ENCODE results near the gene TENT4B.
"Not testable (repeated sequence)": the region's sequence is repeated elsewhere in the genome, so short reads cannot be mapped to it uniquely, and the experiment has no call there.

Gene TENT4B

DNA sequence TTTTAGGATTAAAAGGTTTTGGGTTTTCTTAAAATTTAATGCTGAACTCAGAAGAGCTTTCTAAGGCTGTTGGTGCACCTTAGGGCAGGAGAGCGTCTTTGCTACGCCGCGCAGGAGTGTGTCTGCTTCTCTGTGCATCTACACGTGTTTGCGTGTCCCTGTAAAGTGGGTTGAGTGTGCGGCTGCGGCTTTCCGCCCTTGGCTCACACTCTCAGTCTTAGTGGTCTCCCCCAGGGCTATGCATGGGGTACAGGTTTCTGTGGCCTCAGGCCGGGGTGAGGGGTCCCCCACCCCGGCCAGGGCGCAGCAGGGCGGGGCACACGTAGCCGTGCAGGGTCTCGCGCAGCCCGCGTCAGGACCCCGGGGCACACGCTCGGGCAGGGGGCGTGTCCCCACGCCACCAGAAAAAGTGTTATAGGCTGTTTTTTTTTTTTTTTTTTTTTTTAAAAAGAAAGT lies 727 bp upstream of the TENT4B start:
- intact Hi-C loops (cut with DNase I) = loop anchor here (2.0 to 10.0 kb wide), 3 partner anchors 52 to 128 kb away; partner anchors contain the start of genes CNEP1R1 and HEATR3
- DNase-seq = peak in 41 of 42 donors; percentile 14 to 75 (median 52)

DNA sequence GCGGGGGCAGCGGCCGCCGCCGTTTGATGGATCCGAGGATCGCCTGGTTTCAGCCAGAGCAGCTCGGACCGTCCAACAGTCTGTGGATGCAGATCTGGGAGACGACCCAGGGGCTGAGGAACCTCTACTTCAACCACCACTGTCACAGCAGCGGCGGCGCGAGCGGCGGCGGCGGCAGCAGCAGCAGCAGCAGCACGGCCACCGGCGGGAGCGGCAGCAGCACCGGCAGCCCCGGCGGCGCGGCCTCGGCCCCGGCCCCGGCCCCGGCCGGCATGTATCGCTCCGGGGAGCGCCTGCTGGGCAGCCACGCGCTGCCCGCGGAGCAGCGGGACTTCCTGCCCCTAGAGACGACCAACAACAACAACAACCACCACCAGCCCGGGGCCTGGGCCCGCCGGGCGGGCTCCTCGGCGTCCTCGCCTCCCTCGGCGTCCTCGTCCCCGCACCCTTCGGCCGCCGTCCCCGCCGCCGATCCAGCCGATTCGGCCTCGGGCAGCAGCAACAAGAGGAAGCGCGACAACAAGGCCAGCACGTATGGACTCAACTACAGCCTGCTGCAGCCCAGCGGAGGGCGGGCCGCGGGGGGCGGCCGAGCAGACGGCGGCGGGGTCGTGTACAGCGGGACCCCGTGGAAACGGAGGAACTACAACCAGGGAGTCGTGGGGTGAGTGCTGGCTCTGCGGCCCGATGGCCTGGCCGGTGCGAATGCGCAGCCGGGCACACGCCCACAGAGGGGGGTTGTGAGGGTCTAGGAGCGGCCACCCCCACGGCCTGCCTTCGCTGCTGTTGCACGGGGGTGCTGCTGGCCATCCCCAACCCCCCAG lies 702 bp downstream of the TENT4B start:
- intact Hi-C loops (cut with DNase I) = loop anchor here (2.0 to 10.0 kb wide), 3 partner anchors 51 to 129 kb away; partner anchors contain the start of genes CNEP1R1 and HEATR3
- DNase-seq = peak in 33 of 42 donors; percentile 3 to 74 (median 40)

DNA sequence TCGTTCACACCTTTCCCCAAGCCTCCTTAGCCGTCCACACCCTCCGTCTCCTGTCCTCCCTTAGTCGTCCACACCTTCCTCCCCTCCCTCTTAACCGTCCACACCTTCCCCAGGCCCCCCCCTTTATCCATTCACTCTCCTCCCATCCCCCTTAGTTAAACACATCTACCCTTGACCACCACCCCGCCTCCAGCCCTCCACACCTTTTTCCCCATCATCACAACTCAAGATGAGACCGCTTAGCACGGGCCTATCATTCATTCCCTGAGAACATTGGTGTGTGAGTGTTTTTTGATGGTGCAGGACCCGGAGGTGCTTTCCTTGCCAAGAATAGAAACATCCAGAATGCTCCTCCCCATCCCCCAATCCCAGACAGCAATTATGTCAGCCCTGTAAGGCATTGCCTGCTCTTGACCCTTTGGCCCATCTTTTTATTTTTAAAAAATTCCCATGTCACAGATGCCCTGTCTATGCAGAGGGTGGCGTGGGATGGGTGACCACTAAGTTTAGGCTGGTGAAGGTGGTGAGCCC lies 1.4 kb downstream of the TENT4B start:
- DNase-seq = peak in 19 of 42 donors; percentile 2 to 56 (median 22)
- intact Hi-C loops (cut with DNase I) = loop anchor here (5.0 to 10.0 kb wide), 2 partner anchors 50 to 87 kb away; partner anchors contain the start of gene HEATR3

DNA sequence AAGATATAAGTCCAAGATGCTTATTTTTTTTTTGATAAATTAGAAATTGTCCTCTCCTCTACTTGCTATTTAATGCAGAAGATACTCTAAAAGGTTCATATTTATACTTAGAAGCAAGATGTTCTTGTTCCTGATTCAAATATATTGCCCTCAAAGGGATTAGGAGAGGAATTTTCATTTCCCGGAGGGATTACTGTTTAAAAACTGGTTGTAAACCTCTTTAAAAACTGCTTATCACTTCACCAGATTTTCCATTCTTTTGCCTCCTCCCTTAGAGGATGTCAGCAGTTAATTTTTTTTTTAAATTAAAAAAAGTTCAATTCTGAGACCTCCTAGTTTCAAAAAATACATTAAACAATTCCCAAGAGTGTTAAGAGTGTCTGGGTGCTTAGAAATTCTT lies 2.8 kb downstream of the TENT4B start:
- intact Hi-C loops (cut with DNase I) = loop anchor here (10.0 kb wide), 1 partner anchor 49 kb away; no protein-coding TSS in a partner anchor
- DNase-seq = no peak

DNA sequence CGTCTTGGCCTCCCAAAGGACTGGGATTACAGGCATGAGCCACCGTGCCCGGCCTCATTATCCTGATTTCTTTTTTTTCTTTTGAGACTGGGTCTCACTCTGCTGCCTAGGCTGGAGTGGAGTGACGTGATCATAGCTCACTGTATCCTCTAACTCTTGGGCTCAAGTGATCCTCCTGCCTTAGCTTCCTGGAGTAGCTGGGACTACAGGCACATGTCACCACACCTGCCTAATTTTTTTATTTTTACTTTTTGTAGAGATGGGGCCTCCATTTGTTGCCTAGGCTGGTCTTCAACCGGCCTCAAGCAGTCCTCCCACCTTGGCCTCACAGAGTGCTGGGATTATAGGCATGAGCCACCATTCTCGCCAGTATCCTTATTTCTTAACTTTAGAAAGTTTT lies 3.5 kb downstream of the TENT4B start:
- intact Hi-C loops (cut with DNase I) = loop anchor here (10.0 kb wide), 1 partner anchor 48 kb away; no protein-coding TSS in a partner anchor
- DNase-seq = peak in 2 of 42 donors; percentile 32 to 34

DNA sequence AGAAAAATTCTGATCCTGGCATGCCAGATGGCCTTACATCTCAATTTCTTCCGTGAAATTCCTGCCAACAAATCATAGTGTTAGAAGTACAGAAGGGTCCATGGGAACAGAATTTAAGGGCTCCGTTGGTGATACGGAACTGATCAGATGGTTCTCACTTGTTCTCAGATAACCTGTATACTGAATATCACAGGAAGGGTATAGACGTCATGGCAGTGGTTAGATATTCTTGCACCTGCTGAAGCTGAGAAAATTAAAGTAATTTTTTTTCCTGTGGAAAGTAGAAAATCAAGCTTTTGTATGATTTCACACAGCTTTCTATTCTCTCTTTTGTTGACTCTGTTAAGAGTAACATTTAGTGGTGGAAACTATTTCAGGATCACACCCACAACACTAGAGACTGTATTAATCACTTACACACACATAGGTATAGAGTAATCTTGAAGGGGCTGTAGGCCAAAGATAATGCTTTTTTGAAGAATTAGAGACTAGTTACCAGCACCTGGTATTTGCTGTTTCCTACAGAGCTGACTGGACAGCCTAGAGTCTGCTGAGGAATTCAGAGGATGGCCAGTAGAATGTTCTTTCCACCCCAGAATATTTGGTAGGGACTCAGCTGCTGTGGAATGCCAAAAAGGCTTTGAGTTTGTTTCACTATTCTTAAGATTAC lies 7.5 kb downstream of the TENT4B start:
- intact Hi-C loops (cut with DNase I) = no loop called here
- DNase-seq = peak in 1 of 42 donors; percentile 22

DNA sequence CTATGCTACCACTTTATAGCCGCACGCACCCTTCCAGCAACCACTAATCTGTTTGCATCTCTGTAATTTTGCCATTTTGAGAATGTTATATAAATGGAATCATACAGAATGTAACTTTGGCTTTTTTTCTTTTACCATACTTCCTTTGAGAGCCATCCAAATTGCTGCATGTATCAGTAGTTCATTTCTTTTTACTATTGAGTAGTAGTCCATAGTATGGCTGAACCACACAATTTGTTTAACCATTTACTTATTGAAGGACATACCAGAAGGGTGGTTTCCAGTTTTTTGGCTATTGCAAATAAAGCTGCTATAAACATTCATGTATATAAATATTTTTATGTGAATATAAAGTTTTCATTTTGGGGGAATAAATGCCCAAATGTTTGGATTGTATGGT lies 8.8 kb downstream of the TENT4B start:
- intact Hi-C loops (cut with DNase I) = no loop called here
- DNase-seq = no peak

DNA sequence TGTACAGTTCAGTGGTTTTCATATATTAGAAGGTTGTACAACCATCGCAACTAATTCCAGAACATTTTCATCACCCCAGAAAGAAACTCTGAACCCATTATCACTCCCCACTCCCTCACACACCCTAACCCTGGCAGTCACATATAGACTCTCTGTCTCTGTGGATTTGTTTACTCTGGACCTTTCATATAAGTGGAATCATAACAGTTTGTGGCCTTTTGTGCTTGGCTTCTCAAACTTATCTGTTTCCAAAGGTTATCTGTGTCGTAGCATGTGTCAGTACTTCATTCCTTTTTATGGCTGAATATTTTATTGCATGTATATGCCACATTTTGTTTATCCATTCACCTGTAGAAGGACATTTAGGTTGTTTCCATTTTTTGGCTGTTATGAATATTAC lies 12.4 kb downstream of the TENT4B start:
- DNase-seq = no peak
- intact Hi-C loops (cut with DNase I) = no loop called here

DNA sequence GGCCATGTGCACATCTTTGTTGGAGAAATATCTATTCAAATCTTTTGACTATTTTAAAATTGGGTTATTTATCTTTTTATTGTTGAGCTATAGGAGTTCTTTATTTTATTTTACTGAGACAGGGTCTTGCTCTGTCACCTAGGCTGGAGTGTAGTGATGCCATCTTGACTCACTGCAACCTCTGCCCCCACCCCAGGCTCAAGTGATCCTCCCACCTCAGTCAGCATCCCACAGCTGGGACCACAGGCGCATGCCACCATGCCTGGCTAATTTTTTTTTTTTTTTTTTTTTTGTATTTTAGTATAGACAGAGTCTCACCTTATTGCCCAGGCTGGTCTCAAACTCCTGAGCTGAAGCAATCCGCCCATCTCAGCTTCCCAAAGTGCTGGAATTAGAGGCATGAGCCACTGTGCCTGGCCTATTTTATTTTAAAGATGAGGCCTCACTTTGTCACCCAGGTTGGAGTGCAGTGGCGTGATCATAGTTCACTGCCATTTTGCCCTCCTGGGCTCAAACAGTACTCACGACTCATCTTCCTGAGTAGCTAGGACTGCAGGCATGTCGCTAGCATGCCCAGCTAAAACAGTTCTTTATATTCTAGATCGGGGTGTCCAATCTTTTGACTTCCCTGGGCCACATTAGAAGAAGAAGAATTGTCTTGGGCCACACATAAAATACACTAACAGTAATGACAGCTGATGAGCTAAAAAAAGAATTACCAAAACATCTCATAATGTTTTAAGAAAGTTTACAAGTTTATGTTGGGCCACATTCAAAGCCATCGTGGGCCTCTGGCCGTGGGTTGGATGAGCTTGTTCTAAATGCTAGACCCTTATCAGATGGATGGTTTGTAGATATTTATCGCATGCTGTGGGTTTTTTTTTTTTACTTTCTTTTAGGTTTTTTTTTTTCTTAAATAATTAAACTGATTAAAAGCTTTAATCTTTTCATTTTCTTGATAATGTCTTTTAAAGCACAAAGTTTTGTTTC lies 13.7 kb downstream of the TENT4B start:
- DNase-seq = peak in 1 of 42 donors; percentile 36
- intact Hi-C loops (cut with DNase I) = no loop called here

DNA sequence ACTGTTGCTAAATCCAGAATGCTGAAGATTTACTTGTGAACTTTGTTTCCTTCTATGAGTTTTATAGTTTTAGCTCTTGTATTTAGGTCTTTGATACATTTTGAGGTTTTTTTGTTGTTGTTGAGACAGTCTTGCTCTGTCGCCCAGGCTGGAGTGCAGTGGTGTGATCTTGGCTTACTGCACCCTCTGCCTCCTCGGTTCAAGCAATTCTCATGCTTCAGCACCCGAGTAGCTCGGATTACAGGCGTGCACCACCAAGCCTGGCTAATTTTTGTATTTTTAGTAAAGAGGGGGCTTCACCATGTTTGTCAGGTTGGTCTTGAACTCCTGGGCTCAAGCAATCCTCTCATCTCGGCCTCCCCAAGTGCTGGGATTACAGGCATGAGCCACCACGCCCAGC lies 14.4 kb downstream of the TENT4B start:
- peak in 1 of 42 donors; percentile 27 for DNase-seq
- intact Hi-C loops (cut with DNase I) = no loop called here

DNA sequence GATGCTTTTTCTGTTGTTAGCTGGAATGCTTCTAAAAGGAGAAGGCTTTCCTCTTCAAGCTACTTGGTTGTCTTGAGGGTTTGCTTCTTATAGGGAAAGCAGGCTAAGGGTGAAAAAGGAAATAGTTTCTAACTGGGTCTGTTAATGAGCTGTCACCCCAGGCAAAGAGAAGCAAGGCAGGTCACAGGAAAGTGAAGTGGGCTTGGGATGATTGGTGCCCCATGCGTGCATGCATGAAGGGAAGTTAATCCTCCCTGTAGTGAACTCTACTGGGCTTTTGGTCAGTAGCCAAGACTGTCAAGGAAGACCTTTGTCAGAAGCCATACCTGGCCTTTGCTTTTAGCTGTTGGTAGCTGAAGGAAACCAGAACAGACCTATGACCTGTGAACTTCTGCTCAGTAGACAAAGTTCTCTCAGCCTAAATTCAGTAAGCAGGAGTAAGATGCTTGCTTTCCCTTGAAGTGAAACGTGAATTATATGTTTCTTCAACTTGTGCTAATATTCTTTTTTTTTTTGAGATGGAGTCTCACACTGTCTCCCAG lies 16.5 kb downstream of the TENT4B start:
- intact Hi-C loops (cut with DNase I) = no loop called here
- DNase-seq = peak in 1 of 42 donors; percentile 34

DNA sequence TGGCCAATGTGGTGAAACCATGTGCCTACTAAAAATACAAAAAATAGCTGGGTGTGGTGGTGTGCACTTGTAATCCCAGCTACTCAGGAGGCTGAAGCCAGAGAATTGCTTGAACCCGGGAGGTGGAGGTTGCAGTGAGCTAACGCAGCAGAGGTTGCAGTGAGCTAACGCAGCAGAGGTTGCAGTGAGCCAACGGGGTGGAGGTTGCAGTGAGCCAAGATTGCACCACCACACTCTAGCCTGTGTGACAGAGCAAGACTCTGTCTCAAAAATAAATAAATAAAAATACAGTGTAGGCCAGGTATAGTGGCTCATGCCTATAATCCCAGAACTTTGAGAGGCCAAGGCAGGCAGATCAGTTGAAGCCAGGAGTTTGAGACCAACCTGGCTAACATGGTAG lies 18.7 kb downstream of the TENT4B start:
- DNase-seq; intact Hi-C loops (cut with DNase I): not testable (repeated sequence)

DNA sequence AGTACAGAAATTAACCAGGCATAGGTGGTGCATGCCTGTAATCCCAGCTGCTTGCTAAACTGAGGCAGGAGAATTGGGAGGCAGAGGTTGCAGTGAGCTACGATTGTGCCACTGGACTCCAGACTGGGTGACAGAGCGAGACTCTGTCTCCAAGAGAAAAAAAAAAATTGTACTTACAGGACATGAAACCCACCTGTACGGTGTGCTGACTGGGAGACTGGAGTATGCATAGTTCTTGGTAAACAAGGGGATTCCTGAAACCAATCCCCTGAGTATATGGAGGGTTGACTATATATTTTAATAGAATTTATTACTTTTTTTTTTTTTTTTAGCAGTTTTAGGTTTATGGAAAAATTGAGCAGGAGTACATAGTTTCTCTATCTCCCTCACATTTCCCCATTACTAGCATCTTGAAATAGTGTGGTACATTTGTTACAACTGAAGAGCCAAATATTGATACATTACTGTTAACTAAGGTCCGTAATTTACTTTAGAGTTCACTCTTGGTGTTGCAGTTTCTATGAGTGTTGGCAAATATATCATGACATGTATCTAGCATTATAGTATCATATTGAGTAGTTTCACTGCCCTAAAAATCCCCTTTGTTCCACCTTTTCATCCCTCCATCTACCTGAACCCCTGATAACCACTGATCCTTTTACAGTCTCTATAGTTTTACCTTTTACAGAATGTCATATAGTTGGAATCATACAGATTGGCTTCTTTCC lies 19.3 kb downstream of the TENT4B start:
- DNase-seq = no peak
- intact Hi-C loops (cut with DNase I) = no loop called here

DNA sequence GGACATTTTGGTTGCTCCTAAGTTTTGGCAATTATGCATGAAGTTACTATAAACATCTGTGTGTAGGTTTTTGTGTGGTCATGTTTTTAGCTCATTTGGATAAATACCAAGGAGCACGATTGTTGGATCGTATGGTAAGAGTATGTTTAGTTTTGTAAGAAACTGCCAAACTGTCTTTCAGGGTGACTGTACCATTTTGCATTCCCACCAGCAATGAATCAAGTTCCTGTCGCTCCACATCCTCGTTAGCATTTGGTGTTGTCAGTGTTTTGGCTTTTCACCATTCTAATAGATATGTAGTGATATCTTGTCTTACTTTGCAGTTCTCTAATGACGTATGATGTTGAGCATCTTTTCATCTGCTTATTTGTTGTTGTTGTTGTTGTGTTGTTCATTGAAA lies 20.2 kb downstream of the TENT4B start:
- intact Hi-C loops (cut with DNase I) = no loop called here
- no peak for DNase-seq

DNA sequence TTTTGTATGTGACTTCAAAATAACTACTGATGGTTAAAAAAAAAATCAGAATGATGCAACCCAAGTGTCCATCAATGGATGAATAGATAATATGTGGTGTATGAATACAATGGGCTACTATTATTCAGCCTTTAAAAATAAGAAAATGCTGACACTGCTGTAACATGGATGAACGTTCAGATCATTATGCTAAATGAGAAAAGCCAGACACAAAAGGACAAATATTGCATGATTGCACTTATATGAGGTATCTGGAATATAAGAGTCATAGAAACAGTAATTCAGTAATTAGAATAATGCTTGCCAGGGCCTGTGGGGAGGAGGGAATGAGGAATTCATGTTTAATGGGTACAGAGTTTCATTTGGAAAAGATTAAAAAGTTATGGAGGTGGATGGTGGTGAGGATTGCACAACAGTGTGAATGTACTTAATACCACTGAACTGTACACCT lies 25.4 kb downstream of the TENT4B start:
- no peak for DNase-seq
- intact Hi-C loops (cut with DNase I) = no loop called here

DNA sequence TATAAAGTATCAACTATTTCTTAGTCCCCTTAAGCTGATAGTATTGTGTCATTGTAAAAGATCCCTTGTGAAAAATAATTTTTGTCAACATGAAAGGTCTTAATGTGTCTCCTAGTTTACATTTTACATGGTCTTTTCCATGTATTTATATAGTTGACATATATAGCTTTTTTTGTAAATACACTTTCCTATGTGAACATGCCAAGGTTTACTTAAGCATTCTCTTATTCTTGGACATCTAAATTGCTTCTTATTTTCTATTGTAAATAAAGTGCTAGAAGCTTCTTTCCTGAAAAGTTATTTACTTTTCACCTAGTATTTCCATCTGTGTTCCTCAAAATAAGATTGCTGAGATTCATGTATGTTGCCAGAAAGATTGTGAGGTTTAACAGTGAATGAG lies 29.3 kb downstream of the TENT4B start:
- intact Hi-C loops (cut with DNase I) = no loop called here
- no peak for DNase-seq

DNA sequence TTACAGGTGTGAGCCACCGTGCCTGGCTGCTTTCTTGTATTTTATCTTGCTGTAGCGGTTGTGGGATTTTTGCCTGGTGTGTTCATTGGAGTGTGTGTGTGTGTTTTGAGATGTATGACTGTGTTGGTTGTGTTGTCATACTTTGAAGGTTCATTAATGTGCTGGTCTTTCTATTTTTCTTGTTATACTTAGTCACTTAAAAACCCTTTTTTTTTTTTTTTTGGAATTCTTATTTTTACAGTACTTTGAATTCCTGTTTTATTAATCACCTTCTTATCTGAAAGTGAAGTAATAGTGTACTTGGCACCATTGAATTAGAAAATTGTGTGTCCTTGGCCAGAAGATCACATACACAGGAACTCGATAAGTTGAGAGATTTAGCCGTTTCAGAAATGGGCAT lies 30.2 kb downstream of the TENT4B start:
- intact Hi-C loops (cut with DNase I) = no loop called here
- DNase-seq = no peak

Data from head of caudate nucleus (tissue), 42 donors.